ENCODE results near the gene UPK3A.
"Not testable (repeated sequence)": the region's sequence is repeated elsewhere in the genome, so short reads cannot be mapped to it uniquely, and the experiment has no call there.

The UPK3A gene

GRCh38 chr22:45310331-45310976 is 25.7 kb downstream of the UPK3A start:
- no peak for DNase-seq

- no peak for DNase-seq
Measured at GRCh38 chr22:45310977-45311531, 26.3 kb downstream of the UPK3A start.

- DNase-seq, result no peak
Measured at GRCh38 chr22:45312415-45312814, 27.7 kb downstream of the UPK3A start.

GRCh38 chr22:45312856-45313255 is 28.1 kb downstream of the UPK3A start:
- no peak for DNase-seq

GRCh38 chr22:45314054-45314721 is 29.4 kb downstream of the UPK3A start:
- no peak for DNase-seq

- no peak for DNase-seq
Measured at GRCh38 chr22:45314786-45315185, 30.0 kb downstream of the UPK3A start.

GRCh38 chr22:45316796-45317526 is 32.2 kb downstream of the UPK3A start:
- DNase-seq, result no peak

- DNase-seq, result no peak
Measured at GRCh38 chr22:45317551-45318167, 32.9 kb downstream of the UPK3A start.

GRCh38 chr22:45318168-45318557 is 33.4 kb downstream of the UPK3A start:
- peak; percentile 94 for DNase-seq

GRCh38 chr22:45318558-45319323 is 34.0 kb downstream of the UPK3A start:
- DNase-seq, result peak; percentile 63

GRCh38 chr22:45319324-45319685 is 34.6 kb downstream of the UPK3A start:
- peak; percentile 45 for DNase-seq

GRCh38 chr22:45320357-45320976 is 35.7 kb downstream of the UPK3A start:
- no peak for DNase-seq

GRCh38 chr22:45321827-45322226 is 37.1 kb downstream of the UPK3A start:
- no peak for DNase-seq

- DNase-seq, result no peak
Measured at GRCh38 chr22:45322873-45323525, 38.2 kb downstream of the UPK3A start.

GRCh38 chr22:45323695-45324094 is 38.9 kb downstream of the UPK3A start:
- DNase-seq, result no peak

- no peak for DNase-seq
Measured at GRCh38 chr22:45324311-45324711, 39.6 kb downstream of the UPK3A start.

- DNase-seq, result not testable (repeated sequence)
Measured at GRCh38 chr22:45328261-45328660, 43.5 kb downstream of the UPK3A start.

GRCh38 chr22:45328822-45329529 is 44.2 kb downstream of the UPK3A start:
- no peak for DNase-seq

- DNase-seq, result no peak
Measured at GRCh38 chr22:45329530-45329936, 44.8 kb downstream of the UPK3A start.

GRCh38 chr22:45330548-45330947 is 45.8 kb downstream of the UPK3A start:
- no peak for DNase-seq

GRCh38 chr22:45331486-45331885 is 46.7 kb downstream of the UPK3A start:
- DNase-seq, result no peak
